Naive B cell (primary cell): Measurements from ENCODE around the gene NUDT21. TPM values are rescaled to one million over a fixed set of nuclear protein-coding genes. Genes with fewer than 3 reads are reported as not detected.

Experiments used
- polyA plus RNA-seq, 6 donors: library from polyadenylated mRNA; unstranded; fragments of 300-500 nt; fragmentation: Illumina TruSeq; gene quantifications; one replicate each; pipeline ENCODE4 v1.2.3, GENCODE V29; 2021; ENCODE audit warnings: low read depth in 6 of 6

Gene NUDT21
- polyA plus RNA-seq, 6 donors from 2014 or later: 61.6 to 83.9 (median 71.4) TPM

Other genes with a start within 250 kb of the NUDT21 start
- gene AMFR, start 25.8 kb downstream of the NUDT21 start, polyA plus RNA-seq: 100 to 1,000 TPM in 3 of 6 donors, 10 to 100 TPM in 3; 54.4 to 290 (median 98.6) TPM
- gene OGFOD1, start 222 bp upstream of the NUDT21 start, polyA plus RNA-seq: 10 to 100 TPM; 48.7 to 84.1 (median 69.7) TPM
- 10 to 100 TPM in 5 of 6 donors, 1 to 10 TPM in 1; 9.8 to 28.8 (median 17.7) TPM for gene BBS2, start 68.7 kb upstream of the NUDT21 start, polyA plus RNA-seq
- not detected for gene MT4, start 113.7 kb upstream of the NUDT21 start, polyA plus RNA-seq
- gene MT3, start 138.2 kb upstream of the NUDT21 start, polyA plus RNA-seq: not detected
- gene MT2A, start 157.3 kb upstream of the NUDT21 start, polyA plus RNA-seq: 10 to 100 TPM in 5 of 6 donors, 1 to 10 TPM in 1; 8.6 to 18.6 (median 11.2) TPM
- not detected for gene MT1E, start 174.4 kb upstream of the NUDT21 start, polyA plus RNA-seq
- gene MT1M, start 181.3 kb upstream of the NUDT21 start, polyA plus RNA-seq: not detected
- not detected for gene MT1A, start 187.3 kb upstream of the NUDT21 start, polyA plus RNA-seq
- not detected for gene MT1B, start 200.6 kb upstream of the NUDT21 start, polyA plus RNA-seq
- gene MT1F, start 206.6 kb upstream of the NUDT21 start, polyA plus RNA-seq: 10 to 100 TPM in 1 of 6 donors, 1 to 10 TPM in 5; 4.0 to 10.3 (median 4.6) TPM
- gene MT1G, start 216.7 kb upstream of the NUDT21 start, polyA plus RNA-seq: not detected
- gene MT1H, start 218.5 kb upstream of the NUDT21 start, polyA plus RNA-seq: not detected
- gene MT1X, start 231.1 kb upstream of the NUDT21 start, polyA plus RNA-seq: 1 to 10 TPM in 5 of 6 donors, not detected in 1; 2.4 to 8.9 (median 8.0) TPM